Psoas muscle (tissue), 8 donors: Measurements from ENCODE around the gene CTNND2. TPM values are rescaled to one million over a fixed set of nuclear protein-coding genes. Genes with fewer than 3 reads are reported as not detected.

Experiments
- ATAC-seq, 4 donors: fragments of 200-7000 bp; cut with Tn5 transposase; one replicate each; pipeline ENCODE4 v1.9.1; 2020; ENCODE audit warnings: moderate library complexity in 3 of 4, mild to moderate bottlenecking in 2 of 4
- DNase-seq, 2 donors: peaks; one replicate each; pipeline ENCODE4 v3.0.0-alpha.2; 2020
- H3K27ac ChIP-seq: fragments of 200-600 bp; one replicate; pipeline ENCODE4 v1.8.0; 2022
- H3K27me3 ChIP-seq, 3 donors: fragments of 200-600 bp in 1 of 3; one replicate each; pipeline versions ENCODE4 v1.6.1 to v1.8.0; 2013 to 2022; ENCODE audit warnings: low read length in 2 of 3, mild to moderate bottlenecking in 2 of 3, moderate library complexity in 1 of 3; ENCODE audit not compliant: insufficient read depth in 3 of 3
- H3K36me3 ChIP-seq, 2 donors: fragments of 200-600 bp in 1 of 2; one replicate each; pipeline versions ENCODE4 v1.6.1 to v1.8.0; 2013 to 2022; ENCODE audit warnings: low read depth in 1 of 2, mild to moderate bottlenecking in 1 of 2, moderate library complexity in 1 of 2; ENCODE audit not compliant: insufficient read depth in 1 of 2
- H3K4me1 ChIP-seq: fragments of 200-600 bp; one replicate; pipeline ENCODE4 v1.8.0; 2022
- H3K4me3 ChIP-seq: fragments of 200-600 bp; one replicate; pipeline ENCODE4 v1.8.0; 2022; ENCODE audit warnings: mild to moderate bottlenecking
- H3K9me3 ChIP-seq: fragments of 200-600 bp; one replicate; pipeline ENCODE4 v1.8.0; 2022
- CTCF ChIP-seq: fragments of 200-600 bp; IDR thresholded peaks from one replicate; pipeline ENCODE4 v1.8.0; 2022; ENCODE audit warnings: antibody characterized with exemption
- WGBS, 3 donors: extraction: QIAGEN DNeasy Blood & Tissue Kit; methylation state at CpG; one replicate each; pipeline versions ENCODE4 v1.1.6 to v1.1.7; 2013; 5-methylcytosine and 5-hydroxymethylcytosine counted together
- intact Hi-C, 2 donors: fragments of 100-400 bp; cut with DNase I; formaldehyde crosslinking; loops; one replicate each; pipeline versions ENCODE4 v1.11.0 to v1.14.2; 2022
- polyA plus RNA-seq, 3 donors: library from polyadenylated mRNA; stranded (reverse); fragments of 200-250 nt; gene quantifications; one replicate each; pipeline ENCODE4 v1.2.3, GENCODE V29; 2013
- total RNA-seq, 4 donors: library from RNA; stranded (reverse); fragmentation: NEBNext Ultra II Directional in 2 of 4; extraction: Animal tissue kit (Norgen Biotek cat#: 25700) in 2 of 4; gene quantifications; one replicate each; pipeline versions ENCODE4 v1.2.1 to v1.2.4, GENCODE V29; 2021 to 2023
- donor health status: healthy with polysubstance abuse.
- donor health status: DM: no; HTN: no; CAD: no; lungs with moderate emphysema.
- donor health status: Bipolar disorder and iron deficiency.
- donor health status: healthy.
- donor health status: DM: yes; HTN: yes; CAD: no.
- donor health status: DM: no; HTN: no; CAD: no.
- donor health status: DM: no; HTN: no; CAD: no.
- donor health status: DM: yes; HTN: yes; CAD: no.

Gene CTNND2
- total and polyA plus RNA-seq, 7 donors, result 0.09 to 0.14 (median 0.13) TPM; not detected in 4

- DNase-seq (no peak), ATAC-seq (no peak)
- no peak for TF ChIP-seq CTCF
- H3K9me3 ChIP-seq, result no peaks in the 10 kb centered on the region
- H3K27ac ChIP-seq, result no peak overlapping the region
- H3K4me1 ChIP-seq, result no peaks in the 10 kb centered on the region
- H3K27me3 ChIP-seq, result no peaks in the 10 kb centered on the region
- no peaks in the 10 kb centered on the region for H3K36me3 ChIP-seq
- 50 to 61% (median 54%) methylated on average over 5 of the region's 5 CpGs for WGBS, 3 donors
- intact Hi-C loops, result no loop called here
- H3K4me3 ChIP-seq, result no peak overlapping the region
Observed at GRCh38 chr5:11300736-11301135, 603.5 kb downstream of the CTNND2 start.

GRCh38 chr5:11298877-11299276 is 605.4 kb downstream of the CTNND2 start:
- ATAC-seq, result no peak
- Histone ChIP-seq H3K27me3 (no peaks in the 10 kb centered on the region), H3K4me1 (no peaks in the 10 kb centered on the region), H3K36me3 (no peaks in the 10 kb centered on the region), H3K27ac (no peak overlapping the region), H3K9me3 (no peaks in the 10 kb centered on the region), H3K4me3 (no peak overlapping the region)
- TF ChIP-seq CTCF, result no peak
- intact Hi-C loops, result no loop called here
- DNase-seq, result no peak
- 88 to 91% (median 90%) methylated on average over 4 of the region's 4 CpGs for WGBS, 3 donors

- intact Hi-C loops, result no loop called here
- Histone ChIP-seq H3K4me3 (no peak overlapping the region), H3K27ac (no peak overlapping the region), H3K36me3 (no peaks in the 10 kb centered on the region), H3K9me3 (no peaks in the 10 kb centered on the region), H3K4me1 (no peaks in the 10 kb centered on the region), H3K27me3 (peaks cover 0 to 3% (median 0%) of the 10 kb centered on the region in 3 donors)
- ATAC-seq (no peak), DNase-seq (no peak)
- no peak for TF ChIP-seq CTCF
- 38 to 53% (median 53%) methylated on average over 2 of the region's 2 CpGs for WGBS, 3 donors
Observed at GRCh38 chr5:11293523-11293922, 610.7 kb downstream of the CTNND2 start.

GRCh38 chr5:11292648-11293356 is 611.4 kb downstream of the CTNND2 start:
- no peak for ATAC-seq
- TF ChIP-seq CTCF, result no peak
- H3K9me3 ChIP-seq, result no peaks in the 10 kb centered on the region
- no peaks in the 10 kb centered on the region for H3K36me3 ChIP-seq
- intact Hi-C loops, result no loop called here
- no peaks in the 10 kb centered on the region for H3K4me1 ChIP-seq
- no peak overlapping the region for H3K4me3 ChIP-seq
- peaks cover 0 to 3% (median 0%) of the 10 kb centered on the region in 3 donors for H3K27me3 ChIP-seq
- no peak for DNase-seq
- WGBS, 3 donors, result 87 to 94% (median 94%) methylated on average over 1 of the region's 1 CpG
- H3K27ac ChIP-seq, result no peak overlapping the region

DNA sequence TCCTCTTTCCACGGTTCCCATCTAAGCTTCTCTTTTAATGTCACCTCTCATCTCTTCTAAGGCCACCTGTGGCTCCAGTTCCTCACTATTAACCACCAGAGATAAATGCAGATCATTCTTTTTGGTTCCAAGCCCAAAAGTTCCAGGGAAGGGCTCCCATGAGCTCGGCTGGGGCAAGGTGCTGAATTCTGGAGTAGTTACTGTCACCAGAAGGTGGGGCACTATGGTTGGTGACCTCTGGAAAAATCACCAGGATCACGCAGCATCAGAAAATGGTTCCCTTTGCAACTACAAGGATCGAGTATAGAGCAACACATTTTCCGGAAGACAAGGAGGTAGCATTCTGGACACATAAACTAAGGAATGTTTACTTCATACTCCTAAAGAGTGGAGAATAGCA is 614.5 kb downstream of the CTNND2 start:
- no peak for TF ChIP-seq CTCF
- 69 to 74% (median 72%) methylated on average over 5 of the region's 5 CpGs for WGBS, 3 donors
- Histone ChIP-seq H3K36me3 (no peaks in the 10 kb centered on the region), H3K27ac (no peak overlapping the region), H3K4me3 (no peak overlapping the region), H3K9me3 (no peaks in the 10 kb centered on the region), H3K4me1 (no peaks in the 10 kb centered on the region), H3K27me3 (peaks cover 0 to 3% (median 0%) of the 10 kb centered on the region in 3 donors)
- ATAC-seq (no peak), DNase-seq (no peak)
- intact Hi-C loops, result no loop called here
